CD4-positive, alpha-beta T cell (primary cell): ENCODE measurements around the gene PCOLCE2. TPM values are rescaled to one million over a fixed set of nuclear protein-coding genes. Genes with fewer than 3 reads are reported as not detected.
A peak's percentile ranks its signal among the peaks of the same experiment; 100 is the strongest.

Experiments used
- ATAC-seq: fragments of 200-7000 bp; cut with Tn5 transposase; one replicate; pipeline ENCODE4 v1.10.0; 2022; ENCODE audit warnings: mild to moderate bottlenecking; ENCODE audit not compliant: poor library complexity
- CTCF ChIA-PET: fragments of 350-600 bp; sonication (Branson Sonifier 250); formaldehyde crosslinking; loops from one replicate; lab custom pipeline; 2021; ENCODE audit warnings: antibody characterized with exemption, inconsistent platforms; lab: Charles Lee
- POLR2A ChIA-PET: fragments of 350-600 bp; sonication (Branson Sonifier 250); formaldehyde crosslinking; loops from one replicate; lab custom pipeline; 2021; ENCODE audit warnings: antibody characterized with exemption, inconsistent platforms; lab: Charles Lee
- DNase-seq, 14 experiments: peaks; one replicate each; pipeline ENCODE4 v3.0.0-alpha.2; 2013 to 2020; ENCODE audit warnings: mixed read lengths in 2 of 14
- H3K27ac ChIP-seq, 2 donors: one replicate each; pipeline versions ENCODE4 v1.5.1 to v1.7.0; 2013; ENCODE audit warnings: low read length in 2 of 2, low read depth in 1 of 2, mild to moderate bottlenecking in 1 of 2
- H3K27me3 ChIP-seq, 2 experiments: 1 replicate in 1 of 2; 2 replicates in 1 of 2; pipeline versions ENCODE4 v1.6.1 to v1.7.0; 2013; ENCODE audit warnings: low read length in 2 of 2, control low read depth in 1 of 2, mild to moderate bottlenecking in 1 of 2, moderate library complexity in 1 of 2; ENCODE audit not compliant: insufficient read depth in 2 of 2, control insufficient read depth in 1 of 2
- H3K36me3 ChIP-seq: one replicate; pipeline ENCODE4 v1.6.1; 2013; ENCODE audit warnings: low read length, control low read depth; ENCODE audit not compliant: insufficient read depth
- H3K4me1 ChIP-seq: one replicate; pipeline ENCODE4 v1.6.1; 2013; ENCODE audit warnings: low read length, control low read depth; ENCODE audit not compliant: insufficient read depth
- H3K4me3 ChIP-seq: one replicate; pipeline ENCODE4 v1.5.1; 2013; ENCODE audit warnings: mild to moderate bottlenecking, low read length, moderate library complexity
- H3K9me3 ChIP-seq, 2 experiments: 1 replicate in 1 of 2; 2 replicates in 1 of 2; pipeline versions ENCODE4 v1.6.1 to v1.7.0; 2013; ENCODE audit warnings: low read length in 2 of 2, mild to moderate bottlenecking in 2 of 2, control low read depth in 1 of 2, moderate library complexity in 1 of 2; ENCODE audit not compliant: control insufficient read depth in 1 of 2, insufficient read depth in 1 of 2
- H3K27ac Mint-ChIP-seq: one replicate; pipeline ENCODE4 v1.8.0; 2020; ENCODE audit warnings: mixed read lengths
- H3K27me3 Mint-ChIP-seq: one replicate; pipeline ENCODE4 v1.8.0; 2021; ENCODE audit warnings: mixed read lengths
- H3K36me3 Mint-ChIP-seq: one replicate; pipeline ENCODE4 v1.8.0; 2021; ENCODE audit warnings: low read depth, mixed read lengths
- H3K4me1 Mint-ChIP-seq: one replicate; pipeline ENCODE4 v1.8.0; 2021; ENCODE audit warnings: low read depth, mixed read lengths
- H3K4me3 Mint-ChIP-seq: one replicate; pipeline ENCODE4 v1.8.0; 2020; ENCODE audit warnings: mild to moderate bottlenecking, mixed read lengths
- H3K9me3 Mint-ChIP-seq: one replicate; pipeline ENCODE4 v1.8.0; 2020; ENCODE audit warnings: mixed read lengths
- CTCF ChIP-seq: fragments of 200-600 bp; IDR thresholded peaks from one replicate; pipeline ENCODE4 v1.8.0; 2022; ENCODE audit warnings: antibody characterized with exemption, mild to moderate bottlenecking
- intact Hi-C, 2 experiments: fragments of 100-400 bp; cut with DNase I in 1 of 2; cut with micrococcal nuclease in 1 of 2; formaldehyde crosslinking; loops; one replicate each; pipeline versions ENCODE4 v1.15.1 to v1.9.0; 2023 to 2025; cut with DNase I, micrococcal nuclease
- total RNA-seq, 174 experiments: library from RNA in 2 of 174; stranded (reverse) in 2 of 174; gene quantifications; one replicate each; pipeline ENCODE4 v1.2.3 and lab custom pipeline; 2021 to 2026

PCOLCE2 gene
- total RNA-seq, 2 experiments from 2014 or later: not detected

- Mint-ChIP-seq H3K36me3 (no peaks in the 10 kb centered on the region), H3K27ac (no peak overlapping the region), H3K27me3 (peaks cover 13% of the 10 kb centered on the region), H3K4me1 (no peaks in the 10 kb centered on the region), H3K4me3 (no peak overlapping the region), H3K9me3 (no peaks in the 10 kb centered on the region)
- Histone ChIP-seq H3K4me1 (no peaks in the 10 kb centered on the region), H3K27me3 (peaks cover 0 to 2% of the 10 kb centered on the region in 2 experiments), H3K36me3 (no peaks in the 10 kb centered on the region), H3K4me3 (no peak overlapping the region), H3K27ac (no peak overlapping the region), H3K9me3 (no peaks in the 10 kb centered on the region)
- no peak for TF ChIP-seq CTCF
- ChIA-PET CTCF (no interaction called here), POLR2A (no interaction called here)
- intact Hi-C loops: no loop called here
- no peak for ATAC-seq
- DNase-seq: no peak
These were observed 39.7 kb downstream of the PCOLCE2 start for GRCh38 chr3:142849148-142849547.

GRCh38 chr3:142846779-142847577 is 41.9 kb downstream of the PCOLCE2 start:
- CTCF ChIA-PET: no interaction called here
- POLR2A ChIA-PET: no interaction called here

GRCh38 chr3:142844339-142844977 is 44.4 kb downstream of the PCOLCE2 start:
- Histone ChIP-seq H3K4me3 (no peak overlapping the region), H3K27ac (no peak overlapping the region), H3K27me3 (peaks cover 0 to 3% of the 10 kb centered on the region in 2 experiments), H3K9me3 (no peaks in the 10 kb centered on the region), H3K36me3 (no peaks in the 10 kb centered on the region), H3K4me1 (no peaks in the 10 kb centered on the region)
- peak; percentile 27 for TF ChIP-seq CTCF
- Mint-ChIP-seq H3K4me1 (no peaks in the 10 kb centered on the region), H3K4me3 (no peak overlapping the region), H3K36me3 (no peaks in the 10 kb centered on the region), H3K27me3 (peaks cover 25% of the 10 kb centered on the region), H3K9me3 (no peaks in the 10 kb centered on the region), H3K27ac (no peak overlapping the region)
- CTCF ChIA-PET: no interaction called here
- POLR2A ChIA-PET: no interaction called here
- intact Hi-C loops: no loop called here
- ATAC-seq (no peak), DNase-seq (peak in 2 of 14 experiments; percentile 12 to 16)

More at GRCh38 chr3:142846779-142847577, 41.9 kb downstream of the PCOLCE2 start:
- Histone ChIP-seq H3K36me3 (no peaks in the 10 kb centered on the region), H3K27me3 (peaks cover 0 to 3% of the 10 kb centered on the region in 2 experiments), H3K4me1 (no peaks in the 10 kb centered on the region), H3K27ac (no peak overlapping the region), H3K9me3 (no peaks in the 10 kb centered on the region), H3K4me3 (no peak overlapping the region)
- intact Hi-C loops: no loop called here
- no peaks in the 10 kb centered on the region for H3K9me3 Mint-ChIP-seq
- no peak for ATAC-seq
- no peak for DNase-seq
- no peaks in the 10 kb centered on the region for H3K36me3 Mint-ChIP-seq
- TF ChIP-seq CTCF: no peak
- H3K27me3 Mint-ChIP-seq: peaks cover 19% of the 10 kb centered on the region
- no peak overlapping the region for H3K27ac Mint-ChIP-seq
- H3K4me3 Mint-ChIP-seq: no peak overlapping the region
- H3K4me1 Mint-ChIP-seq: no peaks in the 10 kb centered on the region
